SK-N-SH (cell line): ENCODE measurements around the gene TBC1D8. TPM values are rescaled to one million over a fixed set of nuclear protein-coding genes. Genes with fewer than 3 reads are reported as not detected.

Source experiments
- CTCF ChIA-PET: fragments of 300-600, 350-600 bp; formaldehyde crosslinking; extraction: SDS; loops from one replicate; lab custom pipeline; 2021; lab: Yijun Ruan, JAX
- POLR2A ChIA-PET: fragments of 350-600 bp; sonication (Branson Sonifier 250); formaldehyde crosslinking; extraction: SDS; loops from one replicate; lab custom pipeline; 2020; ENCODE audit warnings: antibody characterized with exemption, inconsistent platforms; lab: Yijun Ruan, JAX
- DNase-seq: peaks from one replicate; pipeline ENCODE4 v3.0.0; 2012
- H2AFZ ChIP-seq: fragments of 200-600 bp; sonication (generic); 2 replicates; pipeline ENCODE4 v1.8.1; 2016; ENCODE audit warnings: antibody characterized with exemption, mild to moderate bottlenecking, low read depth
- H3F3A ChIP-seq: fragments of 200-600 bp; sonication (generic); replicated peaks from 2 replicates; pipeline ENCODE3; 2016; ENCODE audit warnings: antibody characterized with exemption, mild to moderate bottlenecking; ENCODE audit not compliant: insufficient read depth
- H3K27ac ChIP-seq, 2 experiments: fragments of 200-500 bp in 1 of 2; fragments of 200-600 bp in 1 of 2; sonication (Bioruptor generic) in 1 of 2; sonication (generic), shearing (Covaris generic) in 1 of 2; 2 replicates each; pipeline versions ENCODE4 v1.5.1 to v1.6.1; 2014 to 2016; ENCODE audit warnings: low read depth in 2 of 2, inconsistent platforms in 1 of 2, low read length in 1 of 2, mild to moderate bottlenecking in 1 of 2, mixed read lengths in 1 of 2
- H3K27me3 ChIP-seq: fragments of 200-600 bp; sonication (generic), shearing (Covaris generic); 2 replicates; pipeline ENCODE4 v1.6.1; 2016; ENCODE audit warnings: mixed run types; ENCODE audit not compliant: insufficient read depth
- H3K36me3 ChIP-seq, 2 experiments: fragments of 200-500 bp in 1 of 2; fragments of 200-600 bp in 1 of 2; sonication (Bioruptor generic) in 1 of 2; sonication (generic) in 1 of 2; replicated peaks in 1 of 2; 2 replicates each; pipeline versions ENCODE3 to v1.5.1; 2014 to 2016; ENCODE audit warnings: low read length in 1 of 2, mild to moderate bottlenecking in 1 of 2; ENCODE audit not compliant: insufficient read depth in 2 of 2, control insufficient read depth in 1 of 2
- H3K4me1 ChIP-seq, 2 experiments: fragments of 200-500 bp in 1 of 2; fragments of 200-600 bp in 1 of 2; sonication (Bioruptor generic) in 1 of 2; sonication (generic), shearing (Covaris generic) in 1 of 2; 2 replicates each; pipeline versions ENCODE4 v1.5.1 to v1.6.1; 2014 to 2016; ENCODE audit warnings: low read depth in 1 of 2, low read length in 1 of 2, mixed run types in 1 of 2; ENCODE audit not compliant: insufficient read depth in 2 of 2, control insufficient read depth in 1 of 2
- H3K4me2 ChIP-seq: fragments of 200-600 bp; sonication (generic), shearing (Covaris generic); 2 replicates; pipeline ENCODE4 v1.6.1; 2017; ENCODE audit warnings: mixed run types
- H3K4me3 ChIP-seq, 2 experiments: fragments of 200-500 bp in 1 of 2; fragments of 200-600 bp in 1 of 2; sonication (Bioruptor generic) in 1 of 2; sonication (generic), shearing (Covaris generic) in 1 of 2; 2 replicates each; pipeline versions ENCODE4 v1.5.1 to v1.8.1; 2014 to 2016; ENCODE audit warnings: low read depth in 2 of 2, inconsistent platforms in 1 of 2, low read length in 1 of 2, mild to moderate bottlenecking in 1 of 2, mixed read lengths in 1 of 2, moderate library complexity in 1 of 2
- H3K79me2 ChIP-seq: fragments of 200-600 bp; sonication (generic); 2 replicates; pipeline ENCODE4 v1.8.1; 2017; ENCODE audit warnings: mild to moderate bottlenecking; ENCODE audit not compliant: insufficient read depth
- H3K9ac ChIP-seq: fragments of 200-600 bp; sonication (generic); 2 replicates; pipeline ENCODE4 v1.6.1; 2017; ENCODE audit warnings: mixed run types
- H3K9me2 ChIP-seq: fragments of 200-600 bp; sonication (generic); 2 replicates; pipeline ENCODE4 v1.6.1; 2017; ENCODE audit warnings: mixed run types
- H3K9me3 ChIP-seq: fragments of 200-600 bp; sonication (generic); 2 replicates; pipeline ENCODE4 v1.6.1; 2017; ENCODE audit warnings: mixed run types, mild to moderate bottlenecking, moderate library complexity
- H4K20me1 ChIP-seq: fragments of 200-600 bp; sonication (generic); 2 replicates; pipeline ENCODE4 v1.6.1; 2017; ENCODE audit warnings: mild to moderate bottlenecking, mixed run types; ENCODE audit not compliant: insufficient read depth
- ELF1 ChIP-seq: IDR thresholded peaks from 2 replicates; pipeline ENCODE4 v1.4.0; 2012
- GATA2 ChIP-seq: sonication (generic); formaldehyde crosslinking; IDR thresholded peaks from 2 replicates; pipeline ENCODE4 v1.5.0; 2020; ENCODE audit warnings: mild to moderate bottlenecking, missing genetic modification reagents
- MXI1 ChIP-seq: IDR thresholded peaks from 2 replicates; pipeline ENCODE4 v1.6.1; 2012; ENCODE audit warnings: mild to moderate bottlenecking, low read depth, low read length, improper control_type of control experiment
- RCOR1 ChIP-seq: fragments of 150-350 bp; IDR thresholded peaks from 2 replicates; pipeline ENCODE4 v1.6.1; 2017; ENCODE audit warnings: antibody characterized with exemption, low read length
- RXRA ChIP-seq: IDR thresholded peaks from 2 replicates; pipeline ENCODE4 v1.4.0; 2012; ENCODE audit warnings: low read depth, mild to moderate bottlenecking, borderline replicate concordance
- SMC3 ChIP-seq: IDR thresholded peaks from 2 replicates; pipeline ENCODE4 v1.6.1; 2012; ENCODE audit warnings: low read depth, low read length, improper control_type of control experiment
- WGBS: methylation state at CpG from one replicate; pipeline ENCODE4 v1.1.6; 2017; ENCODE audit warnings: low lambda C conversion rate; 5-methylcytosine and 5-hydroxymethylcytosine counted together
- polyA plus RNA-seq, 3 experiments: library from polyadenylated mRNA; depleted of rRNA; stranded (reverse); fragments of >200 nt; gene quantifications; 2 replicates each; pipeline ENCODE4 v1.2.3, GENCODE V29; 2012
- TF ChIP-seq, protein P1 (sequence below): IDR thresholded peaks from 2 replicates; pipeline ENCODE4 v1.4.0; 2012; ENCODE audit warnings: low read depth
- TF ChIP-seq, protein P2 (sequence below): IDR thresholded peaks from 2 replicates; pipeline ENCODE4 v1.6.1; 2012; ENCODE audit warnings: mild to moderate bottlenecking, low read depth, low read length, moderate library complexity

The TBC1D8 gene
- polyA plus RNA-seq, 1 of the 3 experiments (the other 2 are of a cell fraction), result 5.3 TPM

DNA sequence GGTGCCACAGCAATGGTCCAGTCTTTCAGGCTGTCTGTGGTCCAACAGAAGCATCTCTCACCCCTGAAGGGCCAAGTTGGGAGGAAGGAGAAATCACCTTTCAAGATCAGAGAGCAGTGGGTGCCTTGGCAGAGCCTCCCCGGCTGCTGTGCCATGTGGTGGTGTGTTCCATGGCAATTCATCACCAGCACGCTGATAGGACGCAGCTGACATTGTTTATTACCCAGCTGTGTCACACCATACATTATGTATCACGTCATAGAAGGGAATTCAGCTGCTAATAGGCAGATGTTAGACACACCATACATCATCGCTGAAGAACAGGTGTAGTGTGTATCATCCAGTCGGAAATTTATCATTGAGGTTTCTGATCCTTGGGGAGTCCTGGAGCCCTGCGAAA lies 178.7 kb downstream of the TBC1D8 start:
- Histone ChIP-seq H3K4me1 (peaks cover 0 to 11% of the 10 kb centered on the region in 2 experiments; a peak in 1 of 4 replicates), H2AFZ (no peak overlapping the region), H3K9me2 (no peaks in the 10 kb centered on the region), H3K79me2 (no peaks in the 10 kb centered on the region), H3K9me3 (no peaks in the 10 kb centered on the region), H3K36me3 (peaks cover 23 to 71% of the 10 kb centered on the region in 2 experiments), H3K27ac (no peak overlapping the region), H3K9ac (no peak overlapping the region), H3F3A (peaks cover 11% of the 10 kb centered on the region), H3K4me3 (no peak overlapping the region), H3K27me3 (no peaks in the 10 kb centered on the region), H3K4me2 (no peak overlapping the region), H4K20me1 (no peaks in the 10 kb centered on the region)
- TF ChIP-seq RXRA (no peak), SMC3 (no peak)
- TF ChIP-seq, protein P1, sequence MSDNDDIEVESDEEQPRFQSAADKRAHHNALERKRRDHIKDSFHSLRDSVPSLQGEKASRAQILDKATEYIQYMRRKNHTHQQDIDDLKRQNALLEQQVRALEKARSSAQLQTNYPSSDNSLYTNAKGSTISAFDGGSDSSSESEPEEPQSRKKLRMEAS, result no peak
- 92% methylated on average over 6 of the region's 7 CpGs for WGBS
- ChIA-PET CTCF (interaction anchor here (0.9 to 1.0 kb wide), 3 partner anchors 362 to 378 kb away, joined by 3 to 4 read pairs (median 3); no protein-coding TSS in a partner anchor), POLR2A (no interaction called here)
- no peak for DNase-seq

GRCh38 chr2:100971221-100971620 lies 180.0 kb downstream of the TBC1D8 start:
- 91% methylated on average over 8 of the region's 9 CpGs for WGBS
- H3K9me3 ChIP-seq, result no peaks in the 10 kb centered on the region
- H2AFZ ChIP-seq, result no peak overlapping the region
- peaks cover 23 to 67% of the 10 kb centered on the region in 2 experiments for H3K36me3 ChIP-seq
- ChIA-PET CTCF (no interaction called here), POLR2A (no interaction called here)
- H4K20me1 ChIP-seq, result no peaks in the 10 kb centered on the region
- H3K4me1 ChIP-seq, result peaks cover 0 to under 1% of the 10 kb centered on the region in 2 experiments; a peak in 1 of 4 replicates
- H3K27ac ChIP-seq, result no peak overlapping the region
- H3K4me2 ChIP-seq, result no peak overlapping the region
- H3K9ac ChIP-seq, result no peak overlapping the region
- H3K4me3 ChIP-seq, result no peak overlapping the region
- H3K79me2 ChIP-seq, result no peaks in the 10 kb centered on the region
- H3K27me3 ChIP-seq, result no peaks in the 10 kb centered on the region
- peaks cover under 1% of the 10 kb centered on the region for H3F3A ChIP-seq
- no peaks in the 10 kb centered on the region for H3K9me2 ChIP-seq
- TF ChIP-seq, protein P2, sequence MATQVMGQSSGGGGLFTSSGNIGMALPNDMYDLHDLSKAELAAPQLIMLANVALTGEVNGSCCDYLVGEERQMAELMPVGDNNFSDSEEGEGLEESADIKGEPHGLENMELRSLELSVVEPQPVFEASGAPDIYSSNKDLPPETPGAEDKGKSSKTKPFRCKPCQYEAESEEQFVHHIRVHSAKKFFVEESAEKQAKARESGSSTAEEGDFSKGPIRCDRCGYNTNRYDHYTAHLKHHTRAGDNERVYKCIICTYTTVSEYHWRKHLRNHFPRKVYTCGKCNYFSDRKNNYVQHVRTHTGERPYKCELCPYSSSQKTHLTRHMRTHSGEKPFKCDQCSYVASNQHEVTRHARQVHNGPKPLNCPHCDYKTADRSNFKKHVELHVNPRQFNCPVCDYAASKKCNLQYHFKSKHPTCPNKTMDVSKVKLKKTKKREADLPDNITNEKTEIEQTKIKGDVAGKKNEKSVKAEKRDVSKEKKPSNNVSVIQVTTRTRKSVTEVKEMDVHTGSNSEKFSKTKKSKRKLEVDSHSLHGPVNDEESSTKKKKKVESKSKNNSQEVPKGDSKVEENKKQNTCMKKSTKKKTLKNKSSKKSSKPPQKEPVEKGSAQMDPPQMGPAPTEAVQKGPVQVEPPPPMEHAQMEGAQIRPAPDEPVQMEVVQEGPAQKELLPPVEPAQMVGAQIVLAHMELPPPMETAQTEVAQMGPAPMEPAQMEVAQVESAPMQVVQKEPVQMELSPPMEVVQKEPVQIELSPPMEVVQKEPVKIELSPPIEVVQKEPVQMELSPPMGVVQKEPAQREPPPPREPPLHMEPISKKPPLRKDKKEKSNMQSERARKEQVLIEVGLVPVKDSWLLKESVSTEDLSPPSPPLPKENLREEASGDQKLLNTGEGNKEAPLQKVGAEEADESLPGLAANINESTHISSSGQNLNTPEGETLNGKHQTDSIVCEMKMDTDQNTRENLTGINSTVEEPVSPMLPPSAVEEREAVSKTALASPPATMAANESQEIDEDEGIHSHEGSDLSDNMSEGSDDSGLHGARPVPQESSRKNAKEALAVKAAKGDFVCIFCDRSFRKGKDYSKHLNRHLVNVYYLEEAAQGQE, result no peak
- no peak for TF ChIP-seq MXI1
- TF ChIP-seq ELF1, result no peak
- no peak for TF ChIP-seq GATA2 (CRISPR knock-in tag)
- no peak for TF ChIP-seq RCOR1
- no peak for DNase-seq
